IPS-15b (cell line): ENCODE data around the gene MAGEE2.
"Not testable (repeated sequence)": the region's sequence is repeated elsewhere in the genome, so short reads cannot be mapped to it uniquely, and the experiment has no call there.

Experiments
- H3K27me3 ChIP-seq: one replicate; pipeline ENCODE4 v1.6.1; 2013; ENCODE audit warnings: low read length; ENCODE audit not compliant: control insufficient read depth, insufficient read depth
- H3K36me3 ChIP-seq: one replicate; pipeline ENCODE4 v1.6.1; 2013; ENCODE audit warnings: low read length; ENCODE audit not compliant: control insufficient read depth, insufficient read depth
- H3K4me1 ChIP-seq: one replicate; pipeline ENCODE4 v1.6.1; 2013; ENCODE audit warnings: mild to moderate bottlenecking, low read length; ENCODE audit not compliant: control insufficient read depth, insufficient read depth
- H3K4me3 ChIP-seq: one replicate; pipeline ENCODE4 v1.5.1; 2013; ENCODE audit warnings: low read depth, low read length
- H3K9ac ChIP-seq: one replicate; pipeline ENCODE4 v1.6.1; 2013; ENCODE audit warnings: low read depth, mild to moderate bottlenecking, low read length
- H3K9me3 ChIP-seq: one replicate; pipeline ENCODE4 v1.6.1; 2013; ENCODE audit warnings: mild to moderate bottlenecking, low read length; ENCODE audit not compliant: control insufficient read depth, insufficient read depth

The MAGEE2 gene

DNA sequence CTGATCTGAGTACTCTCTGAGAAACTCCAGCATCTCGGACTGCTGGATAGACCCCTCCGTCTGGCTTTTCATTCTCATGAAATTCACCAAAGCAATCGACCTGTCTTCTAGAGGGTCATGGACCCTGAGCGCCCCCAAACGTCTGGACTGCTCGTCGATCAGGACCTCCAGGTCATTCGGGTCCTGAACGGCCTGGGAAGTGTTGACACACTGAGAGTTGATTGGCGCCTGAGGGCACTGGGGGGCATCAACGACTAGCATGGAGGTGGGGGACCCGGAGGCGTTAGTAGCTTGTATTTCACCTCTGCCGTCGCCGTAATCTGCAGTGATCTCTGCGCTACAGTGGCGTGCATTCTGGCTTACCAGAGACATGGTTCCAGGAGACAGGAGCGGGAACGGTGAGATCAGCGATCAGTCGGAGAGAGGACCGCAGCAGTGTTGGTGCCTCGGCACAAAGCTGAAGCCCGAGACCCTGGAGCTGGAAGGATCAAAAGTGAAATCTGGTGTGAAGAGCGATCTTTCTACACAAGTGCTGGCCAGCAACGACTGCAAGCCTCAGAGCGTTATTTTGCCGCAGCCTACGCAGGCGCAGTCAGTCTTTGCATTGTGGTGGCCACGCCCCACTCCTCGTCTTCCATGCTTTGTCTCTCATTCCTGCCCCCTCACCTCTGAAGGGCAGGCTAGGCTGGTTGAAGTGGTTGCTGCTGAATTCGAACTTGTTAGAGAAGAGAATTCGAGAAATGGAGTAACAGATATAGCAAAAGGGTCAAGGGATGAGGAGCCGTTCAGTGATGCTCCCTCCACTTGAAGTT is at the start of gene MAGEE2:
Gene MAGEE2 (minus strand): TSS at position 575 of the 812 bp plus-strand sequence. CDS start 203 bp downstream, at position 372.
- Histone ChIP-seq H3K4me1 (no peaks in the 10 kb centered on the region), H3K27me3 (no peaks in the 10 kb centered on the region), H3K36me3 (no peaks in the 10 kb centered on the region), H3K9me3 (no peaks in the 10 kb centered on the region), H3K9ac (no peak within 1 kb of the TSS), H3K4me3 (no peak within 1 kb of the TSS)

DNA sequence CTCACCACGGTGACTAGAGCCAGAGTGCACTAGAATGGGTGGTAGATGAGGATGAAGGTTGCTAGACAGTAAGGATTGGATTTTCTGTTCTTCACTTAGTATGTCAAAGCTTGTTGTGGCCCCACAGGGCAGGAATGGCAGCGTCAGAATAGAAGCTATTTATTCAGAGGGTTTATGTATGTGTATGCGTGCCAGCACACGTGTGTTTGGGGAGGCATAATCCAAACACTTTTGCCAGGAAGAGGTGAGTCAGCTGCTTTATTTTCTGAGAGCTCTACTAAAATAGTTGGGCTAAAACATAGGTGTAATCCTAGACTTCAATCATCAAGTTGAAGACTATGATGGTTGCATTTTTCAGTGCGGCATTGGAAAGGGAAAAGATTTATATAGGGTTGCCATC is 1.2 kb upstream of the MAGEE2 start:
- H3K4me3 ChIP-seq: no peak overlapping the region
- H3K4me1 ChIP-seq: no peaks in the 10 kb centered on the region
- peaks cover 5% of the 10 kb centered on the region for H3K9me3 ChIP-seq

DNA sequence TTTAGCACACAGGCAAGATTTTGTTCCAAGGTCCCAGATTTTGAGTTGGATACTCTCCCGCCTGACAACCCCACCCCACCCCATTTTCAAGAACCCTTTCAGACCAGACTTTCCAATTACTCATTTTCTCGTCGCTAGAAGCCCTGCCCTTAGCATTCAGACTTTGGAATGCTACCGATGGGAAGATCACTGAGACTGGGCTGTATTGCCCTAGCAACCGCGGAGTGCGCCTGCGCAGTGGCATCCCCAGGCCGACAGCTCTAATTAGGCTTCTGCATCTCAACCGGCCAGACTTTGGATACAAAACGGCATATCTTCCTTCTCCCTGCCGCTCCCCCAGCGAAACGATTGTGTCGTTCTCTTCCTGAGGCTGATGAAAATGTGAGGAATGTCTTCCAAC is 3.4 kb downstream of the MAGEE2 start:
- Histone ChIP-seq H3K9me3 (peaks cover 3% of the 10 kb centered on the region), H3K4me3 (no peak overlapping the region), H3K36me3 (no peaks in the 10 kb centered on the region), H3K27me3 (no peaks in the 10 kb centered on the region), H3K4me1 (no peaks in the 10 kb centered on the region), H3K9ac (no peak overlapping the region)

More for the DNA sequence above, 1.2 kb upstream of the MAGEE2 start:
- Histone ChIP-seq H3K9ac (no peak overlapping the region), H3K27me3 (no peaks in the 10 kb centered on the region), H3K36me3 (no peaks in the 10 kb centered on the region)

GRCh38 chrX:75768063-75768462 is 17.0 kb downstream of the MAGEE2 start:
- not testable (repeated sequence) for H3K4me3 ChIP-seq, H3K4me1 ChIP-seq, H3K9ac ChIP-seq, H3K27me3 ChIP-seq, H3K9me3 ChIP-seq, H3K36me3 ChIP-seq

DNA sequence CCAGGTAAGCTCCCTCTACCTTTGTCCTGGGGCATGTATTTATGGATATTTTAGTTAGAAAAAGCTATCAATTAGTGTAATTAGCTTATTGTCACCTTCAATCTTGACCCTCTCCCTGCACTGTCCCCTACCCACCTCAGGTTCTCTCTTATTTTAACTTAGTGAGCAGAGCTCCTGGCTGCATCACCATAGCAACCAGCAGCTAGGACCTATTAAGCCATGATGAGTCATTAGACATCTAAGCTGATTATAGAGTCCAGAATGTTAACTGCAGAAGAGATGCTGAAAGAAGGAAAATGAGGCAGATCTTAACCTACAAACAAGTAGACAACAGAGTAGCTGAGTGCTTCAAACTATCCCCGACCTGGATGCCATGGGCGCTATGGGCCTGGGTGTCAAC is 36.6 kb downstream of the MAGEE2 start:
- Histone ChIP-seq H3K9me3 (no peaks in the 10 kb centered on the region), H3K4me1 (no peaks in the 10 kb centered on the region), H3K9ac (no peak overlapping the region), H3K4me3 (no peak overlapping the region), H3K27me3 (no peaks in the 10 kb centered on the region), H3K36me3 (no peaks in the 10 kb centered on the region)

DNA sequence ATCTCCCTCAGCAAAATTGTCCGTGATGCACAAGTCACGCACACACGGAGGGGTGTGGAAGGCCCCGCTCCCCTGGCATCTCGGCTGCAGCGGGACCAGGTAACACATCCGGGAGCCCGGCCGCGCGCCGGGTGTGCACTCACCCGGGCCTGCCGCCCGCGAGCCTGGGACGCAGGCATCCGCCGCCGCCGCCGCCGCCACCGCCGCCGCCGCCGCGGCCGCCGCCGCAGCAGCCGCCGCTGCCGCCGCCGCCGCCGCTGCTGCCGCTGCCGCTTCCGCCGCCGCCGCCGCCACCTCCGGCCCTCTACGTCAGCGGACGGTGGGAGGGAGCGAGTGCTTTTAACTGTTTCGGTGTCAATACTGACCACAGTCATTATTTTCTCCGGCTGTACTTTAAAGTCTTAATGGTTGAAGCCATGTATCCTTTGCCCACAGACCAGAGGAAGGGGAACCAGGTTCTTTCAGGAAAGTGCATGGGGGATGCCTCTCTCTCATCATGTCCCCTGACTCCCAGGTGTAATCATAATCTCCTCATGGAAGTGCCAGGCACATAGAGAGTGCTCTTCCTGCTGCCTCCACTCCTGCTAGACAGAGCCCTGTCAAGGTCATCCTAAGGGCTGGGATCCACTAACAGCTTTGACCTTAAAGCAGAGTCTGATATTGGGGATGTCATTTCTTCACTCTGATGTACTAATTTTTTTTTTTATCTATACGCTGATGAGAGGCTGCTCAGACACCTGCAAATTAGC is 38.0 kb downstream of the MAGEE2 start:
- Histone ChIP-seq H3K36me3 (no peaks in the 10 kb centered on the region), H3K4me3 (peak overlapping the region; percentile 61), H3K27me3 (no peaks in the 10 kb centered on the region), H3K9ac (no peak overlapping the region), H3K9me3 (no peaks in the 10 kb centered on the region), H3K4me1 (no peaks in the 10 kb centered on the region)
